BJ (cell line): ENCODE results near the gene CRIP3. TPM values are rescaled to one million over a fixed set of nuclear protein-coding genes. Genes with fewer than 3 reads are reported as not detected.

Source experiments
- CTCF ChIA-PET: fragments of 350-600 bp; formaldehyde crosslinking; extraction: SDS; loops from one replicate; lab custom pipeline; 2021; ENCODE audit warnings: antibody characterized with exemption, inconsistent platforms; lab: Yijun Ruan, JAX
- POLR2A ChIA-PET: fragments of 300-600 bp; sonication (Branson Sonifier 250); formaldehyde crosslinking; extraction: SDS; loops from one replicate; lab custom pipeline; 2021; ENCODE audit warnings: antibody characterized with exemption; lab: Charles Lee
- DNase-seq: peaks from one replicate; pipeline ENCODE4 v3.0.0-alpha.2; 2011; ENCODE audit warnings: low read depth
- H3K27me3 ChIP-seq: 2 replicates; pipeline ENCODE4 v1.6.0; 2011; ENCODE audit warnings: low read length; ENCODE audit not compliant: control insufficient read depth, insufficient read depth
- H3K36me3 ChIP-seq: 2 replicates; pipeline ENCODE4 v1.5.1; 2011; ENCODE audit warnings: low read length; ENCODE audit not compliant: control insufficient read depth, insufficient read depth
- H3K4me3 ChIP-seq: 2 replicates; pipeline ENCODE4 v1.5.1; 2011; ENCODE audit warnings: low read depth, mild to moderate bottlenecking, control low read depth, low read length
- polyA plus RNA-seq: library from polyadenylated mRNA; depleted of rRNA; stranded (reverse); fragments of >200 nt; gene quantifications from 2 replicates; pipeline ENCODE4 v1.2.3, GENCODE V29; 2011
- TF ChIP-seq, protein P1 (sequence below): IDR thresholded peaks from 2 replicates; pipeline ENCODE4 v1.5.1; 2011; ENCODE audit warnings: low read depth, mild to moderate bottlenecking, control low read depth, inconsistent platforms, low read length, moderate library complexity; ENCODE audit not compliant: insufficient read depth

Gene CRIP3
- polyA plus RNA-seq, 1 experiment, result not detected

GRCh38 chr6:43292763-43293318 lies 15.8 kb downstream of the CRIP3 start:
- DNase-seq, result no peak
- peaks cover 9% of the 10 kb centered on the region for H3K27me3 ChIP-seq
- CTCF ChIA-PET, result interaction anchor here (1.6 kb wide), 1 partner anchor 42 kb away, joined by 4 read pairs; no protein-coding TSS in a partner anchor
- TF ChIP-seq, protein P1, sequence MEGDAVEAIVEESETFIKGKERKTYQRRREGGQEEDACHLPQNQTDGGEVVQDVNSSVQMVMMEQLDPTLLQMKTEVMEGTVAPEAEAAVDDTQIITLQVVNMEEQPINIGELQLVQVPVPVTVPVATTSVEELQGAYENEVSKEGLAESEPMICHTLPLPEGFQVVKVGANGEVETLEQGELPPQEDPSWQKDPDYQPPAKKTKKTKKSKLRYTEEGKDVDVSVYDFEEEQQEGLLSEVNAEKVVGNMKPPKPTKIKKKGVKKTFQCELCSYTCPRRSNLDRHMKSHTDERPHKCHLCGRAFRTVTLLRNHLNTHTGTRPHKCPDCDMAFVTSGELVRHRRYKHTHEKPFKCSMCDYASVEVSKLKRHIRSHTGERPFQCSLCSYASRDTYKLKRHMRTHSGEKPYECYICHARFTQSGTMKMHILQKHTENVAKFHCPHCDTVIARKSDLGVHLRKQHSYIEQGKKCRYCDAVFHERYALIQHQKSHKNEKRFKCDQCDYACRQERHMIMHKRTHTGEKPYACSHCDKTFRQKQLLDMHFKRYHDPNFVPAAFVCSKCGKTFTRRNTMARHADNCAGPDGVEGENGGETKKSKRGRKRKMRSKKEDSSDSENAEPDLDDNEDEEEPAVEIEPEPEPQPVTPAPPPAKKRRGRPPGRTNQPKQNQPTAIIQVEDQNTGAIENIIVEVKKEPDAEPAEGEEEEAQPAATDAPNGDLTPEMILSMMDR, result no peak
- POLR2A ChIA-PET, result no interaction called here
- H3K36me3 ChIP-seq, result no peaks in the 10 kb centered on the region
- H3K4me3 ChIP-seq, result no peak overlapping the region

DNA sequence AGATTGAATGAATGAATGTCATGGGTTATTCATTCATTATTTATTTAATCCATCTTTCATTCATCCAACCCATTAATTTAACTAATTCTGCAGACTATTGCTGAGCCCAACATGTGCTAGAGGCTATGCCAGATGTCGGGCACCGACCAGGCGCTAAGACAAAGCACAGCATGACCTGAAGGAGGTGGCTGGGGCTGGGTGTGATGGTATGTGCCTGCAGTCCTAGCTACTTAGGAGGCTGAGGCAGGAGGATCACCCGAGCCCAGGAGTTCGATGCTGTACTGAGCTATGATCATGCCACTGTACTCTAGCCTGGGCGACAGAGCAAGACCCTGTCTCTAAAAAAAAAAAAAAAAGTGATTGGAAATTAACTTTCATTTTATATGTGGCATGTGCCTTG lies 16.3 kb downstream of the CRIP3 start:
- ChIA-PET CTCF (interaction anchor here (1.6 kb wide), 1 partner anchor 42 kb away, joined by 4 read pairs; no protein-coding TSS in a partner anchor), POLR2A (no interaction called here)
- TF ChIP-seq, protein P1, result no peak
- H3K4me3 ChIP-seq, result no peak overlapping the region
- no peak for DNase-seq
- no peaks in the 10 kb centered on the region for H3K36me3 ChIP-seq
- H3K27me3 ChIP-seq, result peaks cover 6% of the 10 kb centered on the region

GRCh38 chr6:43291708-43292107 lies 16.9 kb downstream of the CRIP3 start:
- TF ChIP-seq, protein P1, result no peak
- no peak for DNase-seq
- H3K27me3 ChIP-seq, result peaks cover 4% of the 10 kb centered on the region
- no peaks in the 10 kb centered on the region for H3K36me3 ChIP-seq
- H3K4me3 ChIP-seq, result no peak overlapping the region
- ChIA-PET POLR2A (no interaction called here), CTCF (interaction anchor here (1.6 kb wide), 1 partner anchor 43 kb away, joined by 4 read pairs; no protein-coding TSS in a partner anchor)

DNA sequence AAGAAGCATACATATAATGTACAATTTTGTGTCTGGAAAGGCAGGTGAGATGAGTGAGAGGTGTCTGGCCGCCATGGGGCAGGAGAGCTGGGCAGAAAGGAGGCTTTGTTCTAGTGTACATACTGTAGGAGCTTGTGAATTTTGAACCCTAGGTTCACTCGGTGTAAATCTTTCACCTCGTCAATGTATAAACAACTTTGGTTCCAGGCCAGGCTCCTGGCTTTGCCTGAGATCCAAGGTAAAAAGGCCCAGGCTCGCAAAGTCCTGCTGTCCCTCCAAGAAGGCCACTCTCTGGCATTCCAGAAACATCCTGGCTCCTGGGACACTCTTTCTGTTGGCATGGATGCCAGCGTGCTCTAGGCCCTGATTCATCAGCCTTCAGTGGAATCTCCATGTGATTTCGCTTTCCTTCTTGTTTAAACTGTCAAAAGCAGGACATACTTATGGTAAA lies 17.7 kb downstream of the CRIP3 start:
- TF ChIP-seq, protein P1, result no peak

GRCh38 chr6:43290339-43290904 lies 18.2 kb downstream of the CRIP3 start:
- ChIA-PET CTCF (interaction anchor here (0.8 kb wide), 1 partner anchor 18 kb away, joined by 3 read pairs; no protein-coding TSS in a partner anchor), POLR2A (no interaction called here)
- TF ChIP-seq, protein P1, result no peak
- no peak for DNase-seq
- H3K4me3 ChIP-seq, result no peak overlapping the region
- no peaks in the 10 kb centered on the region for H3K36me3 ChIP-seq
- H3K27me3 ChIP-seq, result peaks cover 9% of the 10 kb centered on the region

More for the DNA sequence above, 17.7 kb downstream of the CRIP3 start:
- CTCF ChIA-PET, result no interaction called here
- Histone ChIP-seq H3K36me3 (no peaks in the 10 kb centered on the region), H3K4me3 (no peak overlapping the region), H3K27me3 (peaks cover 8% of the 10 kb centered on the region)
- no peak for DNase-seq
- POLR2A ChIA-PET, result no interaction called here
